Measurements from ENCODE around the gene ULK4. TPM values are rescaled to one million over a fixed set of nuclear protein-coding genes. Genes with fewer than 3 reads are reported as not detected.

ULK4 gene
- total RNA-seq, 1 donor from 2014 or later = 11.2 TPM

GRCh38 chr3:41900265-41900664 lies 61.6 kb downstream of the ULK4 start:
- TF ChIP-seq CTCF (IDR thresholded peaks at IDR 0.05) = no peak
- H3K36me3 ChIP-seq = peaks cover 9% of the 10 kb centered on the region
- no peak overlapping the region for H3K27ac ChIP-seq
- H3K4me3 ChIP-seq = no peak overlapping the region
- no peaks in the 10 kb centered on the region for H3K4me1 ChIP-seq
- H3K9me3 ChIP-seq = no peaks in the 10 kb centered on the region
- no peaks in the 10 kb centered on the region for H3K27me3 ChIP-seq
- ATAC-seq = no peak
- intact Hi-C loops (cut with DNase I) = no loop called here
- no peak for DNase-seq

GRCh38 chr3:41898631-41899030 lies 63.3 kb downstream of the ULK4 start:
- intact Hi-C loops (cut with DNase I) = loop anchor here (10.0 kb wide), 2 partner anchors 196 to 296 kb away; partner anchors contain the start of gene TRAK1
- Histone ChIP-seq H3K9me3 (no peaks in the 10 kb centered on the region), H3K27me3 (no peaks in the 10 kb centered on the region), H3K4me3 (no peak overlapping the region), H3K4me1 (no peaks in the 10 kb centered on the region), H3K27ac (no peak overlapping the region), H3K36me3 (peaks cover 9% of the 10 kb centered on the region)
- DNase-seq (no peak), ATAC-seq (no peak)
- no peak for TF ChIP-seq CTCF (IDR thresholded peaks at IDR 0.05)

DNA sequence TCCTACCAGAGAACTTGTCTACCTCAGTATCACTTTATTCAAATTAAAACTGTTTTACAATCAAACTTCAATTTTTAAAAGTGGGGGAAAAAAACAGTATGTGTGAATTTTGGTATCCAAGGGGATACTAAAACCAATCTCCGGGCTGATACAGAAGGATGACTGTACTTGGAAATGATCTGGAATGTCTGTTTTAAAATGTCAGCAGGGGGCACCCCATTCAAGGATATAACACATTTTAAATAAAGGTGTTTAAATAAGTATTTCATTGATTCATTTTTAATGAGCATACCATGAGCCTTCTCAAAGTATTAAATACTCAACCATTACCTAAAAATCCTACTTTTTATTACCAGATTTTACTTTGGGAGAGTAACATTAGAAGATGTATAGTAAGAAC lies 67.9 kb downstream of the ULK4 start:
- intact Hi-C loops (cut with DNase I) = loop anchor here (10.0 kb wide), 2 partner anchors 201 to 301 kb away; partner anchors contain the start of gene TRAK1
- Histone ChIP-seq H3K27ac (no peak overlapping the region), H3K9me3 (no peaks in the 10 kb centered on the region), H3K4me1 (no peaks in the 10 kb centered on the region), H3K36me3 (peaks cover 3% of the 10 kb centered on the region), H3K4me3 (no peak overlapping the region), H3K27me3 (no peaks in the 10 kb centered on the region)
- peak; percentile 62 for TF ChIP-seq CTCF (IDR thresholded peaks at IDR 0.05)
- ATAC-seq = peak; percentile 46
- no peak for DNase-seq

GRCh38 chr3:41888368-41889076 lies 73.4 kb downstream of the ULK4 start:
- Histone ChIP-seq H3K27me3 (no peaks in the 10 kb centered on the region), H3K9me3 (no peaks in the 10 kb centered on the region), H3K4me3 (no peak overlapping the region), H3K36me3 (no peaks in the 10 kb centered on the region), H3K27ac (no peak overlapping the region), H3K4me1 (no peaks in the 10 kb centered on the region)
- ATAC-seq (no peak), DNase-seq (no peak)
- no peak for TF ChIP-seq CTCF (IDR thresholded peaks at IDR 0.05)
- intact Hi-C loops (cut with DNase I) = no loop called here

- no peak for TF ChIP-seq CTCF (IDR thresholded peaks at IDR 0.05)
- no peak overlapping the region for H3K27ac ChIP-seq
- ATAC-seq (no peak), DNase-seq (no peak)
- no peaks in the 10 kb centered on the region for H3K27me3 ChIP-seq
- H3K36me3 ChIP-seq = no peaks in the 10 kb centered on the region
- no peaks in the 10 kb centered on the region for H3K4me1 ChIP-seq
- intact Hi-C loops (cut with DNase I) = loop anchor here (5.0 kb wide), 1 partner anchor 1301 kb away; no protein-coding TSS in a partner anchor
- H3K4me3 ChIP-seq = no peak overlapping the region
- no peaks in the 10 kb centered on the region for H3K9me3 ChIP-seq
These were observed 78.9 kb downstream of the ULK4 start for GRCh38 chr3:41882956-41883355.
